Dermis blood vessel endothelial cell (primary cell): ENCODE measurements around the gene PHACTR1. TPM values are rescaled to one million over a fixed set of nuclear protein-coding genes. Genes with fewer than 3 reads are reported as not detected.
A peak's percentile ranks its signal among the peaks of the same experiment; 100 is the strongest.
"Not testable (repeated sequence)": the region's sequence is repeated elsewhere in the genome, so short reads cannot be mapped to it uniquely, and the experiment has no call there.

Source experiments
- DNase-seq: peaks from one replicate; pipeline ENCODE4 v3.0.0; 2010
- total RNA-seq: library from RNA; depleted of rRNA; stranded (reverse); fragments of >200 nt; gene quantifications from 2 replicates; pipeline ENCODE4 v1.2.3, GENCODE V29; 2014

The PHACTR1 gene
- total RNA-seq, 1 donor from 2014 or later: 2.4 TPM

GRCh38 chr6:12749531-12750379 lies 33.2 kb downstream of the PHACTR1 start:
- DNase-seq: no peak

- no peak for DNase-seq
Measured at GRCh38 chr6:12750416-12750815, 33.8 kb downstream of the PHACTR1 start.

- peak; percentile 71 for DNase-seq
Measured at GRCh38 chr6:12751694-12752325, 35.2 kb downstream of the PHACTR1 start.

GRCh38 chr6:12753036-12753435 lies 36.5 kb downstream of the PHACTR1 start:
- DNase-seq: no peak

- DNase-seq: no peak
Measured at GRCh38 chr6:12760226-12760625, 43.7 kb downstream of the PHACTR1 start.

GRCh38 chr6:12760911-12761310 lies 44.3 kb downstream of the PHACTR1 start:
- DNase-seq: no peak

GRCh38 chr6:12761376-12762115 lies 45.0 kb downstream of the PHACTR1 start:
- no peak for DNase-seq

GRCh38 chr6:12762731-12763434 lies 46.3 kb downstream of the PHACTR1 start:
- DNase-seq: not testable (repeated sequence)

GRCh38 chr6:12766365-12766764 lies 49.8 kb downstream of the PHACTR1 start:
- no peak for DNase-seq

GRCh38 chr6:12767016-12767415 lies 50.4 kb downstream of the PHACTR1 start:
- DNase-seq: no peak

- no peak for DNase-seq
Measured at GRCh38 chr6:12769556-12770256, 53.1 kb downstream of the PHACTR1 start.

- no peak for DNase-seq
Measured at GRCh38 chr6:12772416-12772815, 55.8 kb downstream of the PHACTR1 start.

GRCh38 chr6:12776291-12776690 lies 59.7 kb downstream of the PHACTR1 start:
- no peak for DNase-seq

- DNase-seq: no peak
Measured at GRCh38 chr6:12779772-12780171, 63.2 kb downstream of the PHACTR1 start.

- no peak for DNase-seq
Measured at GRCh38 chr6:12782136-12782535, 65.6 kb downstream of the PHACTR1 start.

GRCh38 chr6:12785301-12785700 lies 68.7 kb downstream of the PHACTR1 start:
- DNase-seq: no peak

- DNase-seq: no peak
Measured at GRCh38 chr6:12785921-12786320, 69.4 kb downstream of the PHACTR1 start.

GRCh38 chr6:12791371-12791770 lies 74.8 kb downstream of the PHACTR1 start:
- DNase-seq: no peak

- DNase-seq: no peak
Measured at GRCh38 chr6:12798326-12798725, 81.8 kb downstream of the PHACTR1 start.

GRCh38 chr6:12800120-12800519 lies 83.6 kb downstream of the PHACTR1 start:
- no peak for DNase-seq

GRCh38 chr6:12801141-12801540 lies 84.6 kb downstream of the PHACTR1 start:
- no peak for DNase-seq

- DNase-seq: no peak
Measured at GRCh38 chr6:12802440-12802839, 85.9 kb downstream of the PHACTR1 start.
